ENCODE data around the gene RPL27A. TPM values are rescaled to one million over a fixed set of nuclear protein-coding genes. Genes with fewer than 3 reads are reported as not detected.

Gene RPL27A
- total RNA-seq, 3 donors from 2014 or later (not counting 1 experiment from before 2014, with no cell fraction given), result 672 to 1,208 (median 807) TPM

GRCh38 chr11:8733852-8734251 is 51.3 kb downstream of the RPL27A start:
- Mint-ChIP-seq H3K27ac (no peak overlapping the region), H3K4me3 (no peak overlapping the region), H3K4me1 (peaks cover 8 to 12% of the 10 kb centered on the region in 2 donors), H3K9me3 (no peaks in the 10 kb centered on the region), H3K27me3 (ENCODE audit: low read depth in 2 of 2) (no peaks in the 10 kb centered on the region), H3K36me3 (no peaks in the 10 kb centered on the region)
- intact Hi-C loops (cut with micrococcal nuclease), result no loop called here
- Histone ChIP-seq H3K4me3 (ENCODE audit: low read length) (no peak overlapping the region), H3K4me1 (ENCODE audit: control insufficient read depth, insufficient read depth, low read length) (peaks cover 8% of the 10 kb centered on the region), H3K36me3 (ENCODE audit: control insufficient read depth, insufficient read depth, low read length) (no peaks in the 10 kb centered on the region), H3K27ac (ENCODE audit: low read length) (no peak overlapping the region), H3K27me3 (ENCODE audit: control insufficient read depth, insufficient read depth, low read length) (no peaks in the 10 kb centered on the region), H3K9me3 (ENCODE audit: control insufficient read depth, insufficient read depth, low read length) (no peaks in the 10 kb centered on the region)
- WGBS (ENCODE audit: insufficient coverage), result 92% methylated on average over 2 of the region's 2 CpGs
- ATAC-seq (no peak), DNase-seq (no peak)
- TF ChIP-seq CTCF (IDR thresholded peaks at IDR 0.05), result no peak

DNA sequence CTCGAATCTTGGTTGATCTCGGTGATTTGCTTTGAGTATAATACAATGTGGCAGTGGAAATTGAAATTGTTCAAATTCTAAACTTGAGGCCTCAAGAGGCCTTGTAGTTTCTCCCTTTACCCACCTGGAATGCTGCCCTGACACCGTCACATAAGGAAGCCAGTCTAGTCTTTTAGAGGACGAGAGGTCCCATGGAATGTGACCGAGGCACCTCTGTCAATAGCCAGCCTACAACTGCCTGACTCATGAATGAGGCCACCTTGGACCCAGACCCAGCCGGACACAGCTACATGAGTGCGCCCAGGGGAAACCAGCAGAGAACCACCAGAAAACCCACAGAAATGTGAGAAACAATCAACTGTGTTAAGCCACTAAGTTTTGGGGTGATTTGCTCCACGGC is 52.5 kb downstream of the RPL27A start:
- Histone ChIP-seq H3K36me3 (ENCODE audit: control insufficient read depth, insufficient read depth, low read length) (no peaks in the 10 kb centered on the region), H3K27ac (ENCODE audit: low read length) (no peak overlapping the region), H3K9me3 (ENCODE audit: control insufficient read depth, insufficient read depth, low read length) (no peaks in the 10 kb centered on the region), H3K4me1 (ENCODE audit: control insufficient read depth, insufficient read depth, low read length) (peaks cover 8% of the 10 kb centered on the region), H3K27me3 (ENCODE audit: control insufficient read depth, insufficient read depth, low read length) (no peaks in the 10 kb centered on the region), H3K4me3 (ENCODE audit: low read length) (no peak overlapping the region)
- no peak overlapping the region for H3K27ac Mint-ChIP-seq
- no peaks in the 10 kb centered on the region for H3K36me3 Mint-ChIP-seq
- intact Hi-C loops (cut with micrococcal nuclease), result no loop called here
- TF ChIP-seq CTCF (IDR thresholded peaks at IDR 0.05), result no peak
- no peaks in the 10 kb centered on the region for H3K9me3 Mint-ChIP-seq
- WGBS (ENCODE audit: insufficient coverage), result 92% methylated on average over 8 of the region's 8 CpGs
- no peak overlapping the region for H3K4me3 Mint-ChIP-seq
- peaks cover 8 to 12% of the 10 kb centered on the region in 2 donors for H3K4me1 Mint-ChIP-seq
- ATAC-seq, result no peak
- no peaks in the 10 kb centered on the region for H3K27me3 Mint-ChIP-seq (ENCODE audit: low read depth in 2 of 2)
- no peak for DNase-seq

- no peaks in the 10 kb centered on the region for H3K27me3 Mint-ChIP-seq (ENCODE audit: low read depth in 2 of 2)
- 92% methylated on average over 1 of the region's 2 CpGs for WGBS (ENCODE audit: insufficient coverage)
- no peaks in the 10 kb centered on the region for H3K27me3 ChIP-seq (ENCODE audit: control insufficient read depth, insufficient read depth, low read length)
- no peaks in the 10 kb centered on the region for H3K4me1 ChIP-seq (ENCODE audit: control insufficient read depth, insufficient read depth, low read length)
- H3K4me1 Mint-ChIP-seq, result no peaks in the 10 kb centered on the region
- no peak overlapping the region for H3K4me3 Mint-ChIP-seq
- H3K4me3 ChIP-seq (ENCODE audit: low read length), result no peak overlapping the region
- no peaks in the 10 kb centered on the region for H3K9me3 Mint-ChIP-seq
- intact Hi-C loops (cut with micrococcal nuclease), result no loop called here
- H3K27ac Mint-ChIP-seq, result no peak overlapping the region
- no peak for TF ChIP-seq CTCF (IDR thresholded peaks at IDR 0.05)
- no peaks in the 10 kb centered on the region for H3K36me3 Mint-ChIP-seq
- no peak for DNase-seq
- no peak overlapping the region for H3K27ac ChIP-seq (ENCODE audit: low read length)
- no peaks in the 10 kb centered on the region for H3K36me3 ChIP-seq (ENCODE audit: control insufficient read depth, insufficient read depth, low read length)
- no peaks in the 10 kb centered on the region for H3K9me3 ChIP-seq (ENCODE audit: control insufficient read depth, insufficient read depth, low read length)
- no peak for ATAC-seq
These were observed 56.8 kb downstream of the RPL27A start for GRCh38 chr11:8739309-8739793.

Other genes starting within 250 kb of the RPL27A start
- gene STK33, start 88.6 kb upstream of the RPL27A start, total RNA-seq, result under 1 TPM in 1 of 3 donors, not detected in 2; 0.24 TPM
- 10 to 100 TPM; 13.7 to 24.4 (median 14.3) TPM for gene TRIM66, start 127 bp upstream of the RPL27A start, total RNA-seq
- 1 to 10 TPM; 4.0 to 7.0 (median 4.0) TPM for gene AKIP1, start 228.4 kb downstream of the RPL27A start, total RNA-seq

Measured in natural killer cell (primary cell).